ENCODE data around the gene KIF1B.
"Not testable (repeated sequence)": the region's sequence is repeated elsewhere in the genome, so short reads cannot be mapped to it uniquely, and the experiment has no call there.

Gene KIF1B

GRCh38 chr1:10386761-10387676 is 176.6 kb downstream of the KIF1B start:
- no peak for DNase-seq

- DNase-seq, result peak; percentile 93 to 95
Observed at GRCh38 chr1:10387677-10388386, 177.5 kb downstream of the KIF1B start.

- DNase-seq, result no peak
Observed at GRCh38 chr1:10388387-10388715, 178.0 kb downstream of the KIF1B start.

GRCh38 chr1:10389271-10389973 is 179.1 kb downstream of the KIF1B start:
- DNase-seq, result no peak

- DNase-seq, result no peak
Observed at GRCh38 chr1:10396870-10397269, 186.5 kb downstream of the KIF1B start.

- DNase-seq, result peak; percentile 66 to 70
Observed at GRCh38 chr1:10398278-10398733, 187.9 kb downstream of the KIF1B start.

GRCh38 chr1:10398734-10399443 is 188.5 kb downstream of the KIF1B start, which contains the start of gene PGD:
Gene PGD, plus strand, starts transcription at chr1:10399064. Its CDS starts 54 bp downstream, at chr1:10399118.
- DNase-seq, result peak; percentile 97 to 98

- peak in 1 of 2 experiments; percentile 15 for DNase-seq
Observed at GRCh38 chr1:10399444-10399941, 189.1 kb downstream of the KIF1B start.

GRCh38 chr1:10400013-10400412 is 189.6 kb downstream of the KIF1B start:
- no peak for DNase-seq

GRCh38 chr1:10401281-10401680 is 190.9 kb downstream of the KIF1B start:
- DNase-seq, result no peak

- no peak for DNase-seq
Observed at GRCh38 chr1:10402729-10403274, 192.4 kb downstream of the KIF1B start.

- no peak for DNase-seq
Observed at GRCh38 chr1:10407201-10407600, 196.8 kb downstream of the KIF1B start.

GRCh38 chr1:10415211-10415930 is 205.0 kb downstream of the KIF1B start:
- DNase-seq, result peak; percentile 95

GRCh38 chr1:10415967-10416366 is 205.6 kb downstream of the KIF1B start:
- not testable (repeated sequence) for DNase-seq

GRCh38 chr1:10418741-10419140 is 208.4 kb downstream of the KIF1B start:
- DNase-seq, result not testable (repeated sequence)

- no peak for DNase-seq
Observed at GRCh38 chr1:10419351-10419750, 209.0 kb downstream of the KIF1B start.

- DNase-seq, result no peak
Observed at GRCh38 chr1:10421637-10422036, 211.3 kb downstream of the KIF1B start.

- no peak for DNase-seq
Observed at GRCh38 chr1:10424034-10424433, 213.7 kb downstream of the KIF1B start.

GRCh38 chr1:10424651-10425050 is 214.3 kb downstream of the KIF1B start:
- DNase-seq, result no peak

GRCh38 chr1:10425826-10426534 is 215.6 kb downstream of the KIF1B start:
- not testable (repeated sequence) for DNase-seq

- not testable (repeated sequence) for DNase-seq
Observed at GRCh38 chr1:10426535-10426848, 216.1 kb downstream of the KIF1B start.

Data from Kasumi-1 (cell line).